Activated naive CD4-positive, alpha-beta T cell treated with Interleukin-2 at 50 U/mL for 16 hours (primary cell): ENCODE results near the gene RRP36.
"Not testable (repeated sequence)": the region's sequence is repeated elsewhere in the genome, so short reads cannot be mapped to it uniquely, and the experiment has no call there.

ENCODE experiments used
- DNase-seq: peaks from one replicate; pipeline ENCODE4 v3.0.0-alpha.2; 2020

The RRP36 gene

GRCh38 chr6:43040542-43041257, 19.3 kb downstream of the RRP36 start:
- DNase-seq = no peak

- not testable (repeated sequence) for DNase-seq
These were observed 20.1 kb downstream of the RRP36 start for GRCh38 chr6:43041475-43041874.

GRCh38 chr6:43043310-43043709, 21.9 kb downstream of the RRP36 start:
- DNase-seq = no peak

GRCh38 chr6:43045371-43045930, 24.0 kb downstream of the RRP36 start:
- no peak for DNase-seq

GRCh38 chr6:43047998-43048397, 26.6 kb downstream of the RRP36 start:
- no peak for DNase-seq

GRCh38 chr6:43050981-43051380, 29.6 kb downstream of the RRP36 start:
- no peak for DNase-seq

GRCh38 chr6:43052225-43052841, 30.9 kb downstream of the RRP36 start:
- no peak for DNase-seq

GRCh38 chr6:43052842-43053544, 31.6 kb downstream of the RRP36 start:
- DNase-seq = peak; percentile 22

- peak; percentile 92 for DNase-seq
These were observed 32.3 kb downstream of the RRP36 start, which contains the start of gene CUL7 for GRCh38 chr6:43053545-43054205. Gene CUL7 (minus strand): TSS chr6:43053851. CDS start chr6:43052788, 1,063 bp downstream.

GRCh38 chr6:43054206-43054943, 33.0 kb downstream of the RRP36 start:
- DNase-seq = no peak

GRCh38 chr6:43055966-43056365, 34.5 kb downstream of the RRP36 start:
- no peak for DNase-seq

GRCh38 chr6:43058531-43058930, 37.1 kb downstream of the RRP36 start:
- no peak for DNase-seq

GRCh38 chr6:43059168-43060033, 38.0 kb downstream of the RRP36 start, which contains the start of the genes KLC4 and MRPL2:
Gene KLC4 (plus strand): TSS chr6:43059631. CDS start chr6:43061336, 1,705 bp downstream.
Gene MRPL2 (minus strand): TSS chr6:43059434. CDS start chr6:43059381, 53 bp downstream.
- peak; percentile 98 for DNase-seq

- DNase-seq = no peak
These were observed 38.8 kb downstream of the RRP36 start for GRCh38 chr6:43060034-43060754.

- no peak for DNase-seq
These were observed 39.6 kb downstream of the RRP36 start for GRCh38 chr6:43060755-43061633.

GRCh38 chr6:43061861-43062260, 40.4 kb downstream of the RRP36 start:
- no peak for DNase-seq

- DNase-seq = no peak
These were observed 41.4 kb downstream of the RRP36 start for GRCh38 chr6:43062818-43063217.

- no peak for DNase-seq
These were observed 48.7 kb downstream of the RRP36 start for GRCh38 chr6:43070028-43070632.
